GM12878 (cell line): ENCODE data around the gene TRIM39. TPM values are rescaled to one million over a fixed set of nuclear protein-coding genes. Genes with fewer than 3 reads are reported as not detected.

Experiments used
- ATAC-seq: fragments of 200-7000 bp; cut with Tn5 transposase; 3 replicates; pipeline ENCODE4 v1.9.1; 2020; ENCODE audit warnings: mild to moderate bottlenecking, moderate library complexity
- BruUV-seq: library from RNA; stranded (reverse); fragments of 400-500 nt; replicated peaks from 2 replicates; lab custom pipeline; 2021; lab: Mats Ljungman, UMichigan
- CTCF ChIA-PET: fragments of 300-600 bp; sonication (Branson Sonifier 250); formaldehyde crosslinking; extraction: SDS; loops from one replicate; lab custom pipeline; 2021; ENCODE audit warnings: inconsistent platforms; lab: Yijun Ruan, JAX
- POLR2A ChIA-PET: fragments of 350-600 bp; formaldehyde crosslinking; extraction: SDS; loops from one replicate; lab custom pipeline; 2021; ENCODE audit warnings: inconsistent platforms; lab: Charles Lee
- RAD21 ChIA-PET: fragments of 300-600 bp; sonication (Branson Sonifier 250); formaldehyde crosslinking; loops from one replicate; lab custom pipeline; 2023; ENCODE audit warnings: antibody characterized with exemption; ENCODE audit not compliant: unreplicated experiment; lab: Charles Lee
- SMC1A ChIA-PET: fragments of 300-600 bp; sonication (Branson Sonifier 250); formaldehyde crosslinking; loops from one replicate; lab custom pipeline; 2023; ENCODE audit not compliant: unreplicated experiment, uncharacterized antibody; lab: Charles Lee
- DNase-seq: peaks from one replicate; pipeline ENCODE4 v3.0.0-alpha.2; 2011; ENCODE audit warnings: low read depth, low spot score
- FAIRE-seq: peaks from 3 replicates; lab custom pipeline; 2011; peaks lifted over from hg19 to GRCh38; lab: Jason Lieb, UNC
- H2AFZ ChIP-seq: 2 replicates; pipeline ENCODE4 v1.6.0; 2011; ENCODE audit warnings: low read depth, low read length, control low read depth; ENCODE audit not compliant: control insufficient read depth
- H3K27ac ChIP-seq: 2 replicates; pipeline ENCODE4 v1.5.1; 2011; ENCODE audit warnings: control low read depth; ENCODE audit not compliant: control insufficient read depth, insufficient read depth
- H3K27me3 ChIP-seq, 2 experiments: replicated peaks in 1 of 2; 2 replicates each; pipeline versions ENCODE4 v1.6.0 to v1.6.1; 2011; ENCODE audit warnings: low read length in 1 of 2; ENCODE audit not compliant: control insufficient read depth in 2 of 2, insufficient read depth in 2 of 2
- H3K36me3 ChIP-seq, 2 experiments: 2 replicates each; pipeline ENCODE4 v1.5.1; 2011; ENCODE audit warnings: low read length in 1 of 2; ENCODE audit not compliant: control insufficient read depth in 2 of 2, insufficient read depth in 2 of 2
- H3K4me1 ChIP-seq: 2 replicates; pipeline ENCODE4 v1.6.1; 2011; ENCODE audit warnings: mild to moderate bottlenecking, low read length, moderate library complexity, mixed read lengths; ENCODE audit not compliant: control insufficient read depth, insufficient read depth
- H3K4me2 ChIP-seq: 2 replicates; pipeline ENCODE4 v1.6.0; 2011; ENCODE audit warnings: control low read depth; ENCODE audit not compliant: control insufficient read depth, insufficient read depth
- H3K4me3 ChIP-seq: fragments of 200-600 bp; sonication (generic); 2 replicates; pipeline ENCODE4 v1.5.1; 2016
- H3K79me2 ChIP-seq: 2 replicates; pipeline ENCODE4 v1.6.0; 2011; ENCODE audit warnings: low read length; ENCODE audit not compliant: control insufficient read depth, insufficient read depth
- H3K9ac ChIP-seq: 2 replicates; pipeline ENCODE4 v1.8.0; 2011; ENCODE audit warnings: low read length, control low read depth, mixed read lengths; ENCODE audit not compliant: control insufficient read depth, insufficient read depth
- H3K9me3 ChIP-seq: replicated peaks from 3 replicates; pipeline ENCODE4 v1.5.1; 2011; ENCODE audit warnings: mild to moderate bottlenecking, low read length; ENCODE audit not compliant: control insufficient read depth, insufficient read depth
- H4K20me1 ChIP-seq: 2 replicates; pipeline ENCODE4 v1.6.0; 2011; ENCODE audit not compliant: control insufficient read depth, insufficient read depth
- CREB1 ChIP-seq: IDR thresholded peaks from 2 replicates; pipeline ENCODE4 v1.6.1; 2012; ENCODE audit warnings: low read depth, mild to moderate bottlenecking, inconsistent platforms
- DPF2 ChIP-seq: fragments of 450-650 bp; IDR thresholded peaks from 2 replicates; pipeline ENCODE4 v1.6.1; 2017; ENCODE audit warnings: mild to moderate bottlenecking
- IRF4 ChIP-seq: IDR thresholded peaks from 2 replicates; pipeline ENCODE4 v1.6.1; 2011; ENCODE audit warnings: low read depth, low read length
- MXI1 ChIP-seq: fragments of 150-350 bp; IDR thresholded peaks from 2 replicates; pipeline ENCODE4 v1.6.1; 2011; ENCODE audit warnings: low read depth, mild to moderate bottlenecking, inconsistent platforms, low read length, improper control_type of control experiment
- MYB ChIP-seq: fragments of 150-350 bp; IDR thresholded peaks from 2 replicates; pipeline ENCODE4 v1.6.1; 2014; ENCODE audit warnings: mild to moderate bottlenecking, low read depth, low read length, borderline replicate concordance
- NR2F1 ChIP-seq: fragments of 450-650 bp; conservative IDR thresholded peaks from 2 replicates; pipeline ENCODE4 v1.6.1; 2017; ENCODE audit warnings: mild to moderate bottlenecking
- RBBP5 ChIP-seq: fragments of 200-600 bp; sonication (generic); conservative IDR thresholded peaks from 2 replicates; pipeline ENCODE4 v1.6.1; 2016
- SIX5 ChIP-seq: IDR thresholded peaks from 2 replicates; pipeline ENCODE4 v1.6.1; 2011; ENCODE audit warnings: mild to moderate bottlenecking, low read depth, low read length, moderate library complexity; ENCODE audit not compliant: severe bottlenecking
- SREBF2 ChIP-seq: IDR thresholded peaks from 2 replicates; pipeline ENCODE4 v1.6.1; 2012; ENCODE audit warnings: mild to moderate bottlenecking, low read length
- SRF ChIP-seq, 2 experiments: IDR thresholded peaks; 2 replicates each; pipeline ENCODE4 v1.6.1; 2011; ENCODE audit warnings: low read depth in 2 of 2, low read length in 2 of 2, mild to moderate bottlenecking in 1 of 2, moderate library complexity in 1 of 2
- TARDBP ChIP-seq: IDR thresholded peaks from 2 replicates; pipeline ENCODE4 v1.6.1; 2016; ENCODE audit warnings: borderline replicate concordance
- WRNIP1 ChIP-seq: IDR thresholded peaks from 2 replicates; pipeline ENCODE4 v1.6.1; 2011; ENCODE audit warnings: low read depth, low read length, improper control_type of control experiment, borderline replicate concordance
- WGBS: methylation state at CpG from one replicate; pipeline ENCODE4 v1.1.6; 2016; ENCODE audit warnings: low lambda C conversion rate; ENCODE audit not compliant: insufficient replicate concordance, insufficient coverage; ENCODE audit errors: missing lambda C conversion rate; 5-methylcytosine and 5-hydroxymethylcytosine counted together
- in situ Hi-C: fragments of 300-500 bp; cut with MboI; formaldehyde crosslinking; loops from 9 replicates; pipeline ENCODE4 v1.14.3; 2018; ENCODE audit warnings: mixed read lengths
- intact Hi-C: fragments of 100-400 bp; cut with micrococcal nuclease; formaldehyde crosslinking; loops from one replicate; pipeline ENCODE4 v1.14.2; 2022; ENCODE audit not compliant: unreplicated experiment
- polyA plus RNA-seq, 11 experiments: library from polyadenylated mRNA; depleted of rRNA in 4 of 11; unstranded in 6 of 11; stranded (reverse) in 5 of 11; fragments of >200 nt; fragmentation: Nextera tagmentation in 4 of 11; fragmentation: Illumina TruSeq in 1 of 11; extraction: Ambion mirVana in 4 of 11; extraction: Trizol in 1 of 11; gene quantifications; 1 replicate in 1 of 11; 2 replicates in 10 of 11; pipeline versions ENCODE4 v1.2.1 to v1.2.3, GENCODE V29; 2011 to 2016; ENCODE audit warnings: inconsistent platforms in 2 of 11, missing spikeins in 2 of 11, low read depth in 1 of 11
- total RNA-seq, 4 experiments: library from RNA; depleted of rRNA in 3 of 4; stranded (reverse); fragments of >200 nt in 3 of 4; fragmentation: Illumina TruSeq in 1 of 4; extraction: Trizol in 1 of 4; gene quantifications; 2 replicates each; pipeline versions ENCODE4 v1.2.1 to v1.2.3, GENCODE V29; 2013 to 2021
- TF ChIP-seq, protein P1 (sequence below): fragments of 450-650 bp; IDR thresholded peaks from 2 replicates; pipeline ENCODE4 v1.6.1; 2017; ENCODE audit warnings: mild to moderate bottlenecking, moderate library complexity
- TF ChIP-seq, protein P2 (sequence below): IDR thresholded peaks from 2 replicates; pipeline ENCODE4 v1.6.1; 2011; ENCODE audit warnings: borderline replicate concordance, low read depth, mild to moderate bottlenecking, moderate library complexity, low read length; ENCODE audit not compliant: insufficient read depth, poor library complexity, severe bottlenecking

TRIM39 gene
- total and polyA plus RNA-seq, 10 of the 15 experiments (the other 5 are each of a cell fraction or from before 2014, with no cell fraction given) = 3.0 to 11.9 (median 8.8) TPM

DNA sequence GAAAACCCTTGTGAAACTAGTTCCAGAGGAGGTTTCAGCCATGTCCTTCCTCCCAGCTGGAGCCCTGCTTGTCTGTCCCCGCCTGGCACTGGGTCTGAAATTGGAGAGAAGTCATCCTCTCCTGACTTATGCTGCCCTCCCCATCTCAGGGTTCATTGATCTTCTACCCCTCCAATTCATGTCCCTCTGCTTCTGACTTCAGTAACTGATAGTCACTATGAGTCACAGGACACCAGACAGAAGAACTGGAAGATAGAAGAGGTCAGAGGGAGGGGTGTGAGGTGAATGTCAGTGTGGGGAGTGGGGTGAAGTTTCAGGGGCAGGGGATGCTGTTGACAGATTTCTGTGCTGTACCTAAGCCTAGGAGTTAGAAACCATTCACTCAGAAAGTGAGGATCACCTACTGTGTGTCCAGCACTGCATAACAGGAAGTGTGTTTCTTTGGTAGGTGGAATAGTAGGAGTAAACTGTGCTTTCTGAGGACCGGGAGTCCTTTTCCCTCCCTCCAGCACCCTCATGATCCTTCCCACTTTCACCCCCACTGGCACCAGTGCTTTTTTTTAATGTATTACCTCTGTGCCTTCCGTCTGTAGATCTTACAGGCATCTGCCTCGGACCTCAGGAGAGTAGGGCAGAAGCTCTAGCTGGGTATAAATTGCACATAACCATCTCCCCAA lies 17.6 kb downstream of the TRIM39 start (continued):
- no peak for TF ChIP-seq SRF (IDR thresholded peaks at IDR 0.05; ENCODE audit: low read depth in 2 of 2, low read length in 2 of 2)
- no peak for TF ChIP-seq IRF4
- TF ChIP-seq DPF2 = no peak
- no peak for TF ChIP-seq TARDBP

DNA sequence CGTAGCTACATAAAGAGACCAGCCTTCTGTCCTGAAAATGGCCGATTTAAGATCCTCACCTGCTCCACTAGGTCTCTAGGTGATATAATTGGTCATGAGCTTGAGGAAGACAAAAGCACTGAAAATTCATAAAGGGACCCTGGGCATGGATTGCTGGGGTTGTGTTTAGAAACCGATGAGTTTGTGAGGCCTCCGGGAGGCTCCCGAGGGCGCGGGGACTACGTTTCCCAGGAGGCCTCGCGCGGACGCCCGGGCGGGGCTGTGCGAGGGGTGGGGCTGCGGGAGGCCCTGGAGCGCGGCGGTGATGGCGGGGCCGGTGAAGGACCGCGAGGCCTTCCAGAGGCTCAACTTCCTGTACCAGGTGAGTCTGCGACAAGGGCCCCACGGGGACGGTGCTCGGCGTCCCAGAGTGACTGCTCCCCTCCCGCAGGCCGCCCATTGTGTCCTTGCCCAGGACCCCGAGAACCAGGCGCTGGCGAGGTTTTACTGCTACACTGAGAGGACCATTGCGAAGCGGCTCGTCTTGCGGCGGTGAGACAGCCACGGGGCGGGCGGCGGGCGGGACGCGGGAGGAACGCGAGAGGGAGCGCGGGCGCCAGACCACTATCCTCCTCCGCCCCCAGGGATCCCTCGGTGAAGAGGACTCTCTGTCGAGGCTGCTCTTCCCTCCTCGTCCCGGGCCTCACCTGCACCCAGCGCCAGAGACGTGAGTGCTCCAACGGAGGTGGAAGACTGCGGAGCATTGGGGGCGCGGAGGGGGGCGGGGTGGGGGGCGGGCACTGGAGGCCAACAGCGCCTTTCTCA lies 18.3 kb downstream of the TRIM39 start, which contains the start of gene RPP21:
RPP21 (plus strand) TSS at position 289 of the 804 bp plus-strand sequence; CDS start at position 305, 16 bp downstream.
- peak within 1 kb of the TSS; percentile 66; the same call in 1 of the 2 replicates for H3K27ac ChIP-seq
- peak within 1 kb of the TSS; percentile 74 for H3K4me2 ChIP-seq
- intact Hi-C loops = loop anchor here (5.0 kb wide), 2 partner anchors 133 to 212 kb away; partner anchors contain the start of genes GNL1, PRR3 and TRIM26
- DNase-seq (no peak), FAIRE-seq (no peak), ATAC-seq (peak; percentile 99)
- peak within 1 kb of the TSS; percentile 95 for H2AFZ ChIP-seq
- H3K36me3 ChIP-seq = peaks cover 0 to 2% of the 10 kb centered on the region in 2 experiments; a peak in 2 of 4 replicates
- WGBS = 1% methylated on average over 61 of the region's 64 CpGs
- RAD21 ChIA-PET = interaction anchor here (0.9 kb wide), 1 partner anchor 14 kb away, joined by 3 read pairs; no protein-coding TSS in a partner anchor
- CTCF ChIA-PET = interaction anchor here (0.5 to 1.1 kb wide), 4 partner anchors 106 to 303 kb away, joined by 3 to 4 read pairs (median 3); no protein-coding TSS in a partner anchor
- peaks cover 13% of the 10 kb centered on the region for H3K4me1 ChIP-seq
- H3K9me3 ChIP-seq = no peaks in the 10 kb centered on the region
- H3K4me3 ChIP-seq = peak within 1 kb of the TSS; percentile 75
- in situ Hi-C loops = no loop called here
- H3K27me3 ChIP-seq = no peaks in the 10 kb centered on the region
- BruUV-seq = no TSS peak
- peak within 1 kb of the TSS; percentile 74 for H3K9ac ChIP-seq
- no peaks in the 10 kb centered on the region for H4K20me1 ChIP-seq
- POLR2A ChIA-PET = interaction anchor here (0.7 to 1.3 kb wide), 4 partner anchors 17 to 132 kb away, joined by 3 read pairs; partner anchors contain the start of genes TRIM26 and TRIM39
- SMC1A ChIA-PET = no interaction called here
- H3K79me2 ChIP-seq = no peaks in the 10 kb centered on the region
- TF ChIP-seq WRNIP1 (no peak), MXI1 (peak; percentile 77), NR2F1 (0 out of 2 replicates have a peak, but pooled peaks have one; percentile 19), MYB (0 out of 2 replicates have a peak, but pooled peaks have one; percentile 19), TARDBP (peak; percentile 75; the same call in 1 of the 2 replicates), SIX5 (peak; percentile 84), RBBP5 (no peak), SREBF2 (no peak), CREB1 (peak; percentile 60; the same call in 1 of the 2 replicates)
- TF ChIP-seq, protein P1, sequence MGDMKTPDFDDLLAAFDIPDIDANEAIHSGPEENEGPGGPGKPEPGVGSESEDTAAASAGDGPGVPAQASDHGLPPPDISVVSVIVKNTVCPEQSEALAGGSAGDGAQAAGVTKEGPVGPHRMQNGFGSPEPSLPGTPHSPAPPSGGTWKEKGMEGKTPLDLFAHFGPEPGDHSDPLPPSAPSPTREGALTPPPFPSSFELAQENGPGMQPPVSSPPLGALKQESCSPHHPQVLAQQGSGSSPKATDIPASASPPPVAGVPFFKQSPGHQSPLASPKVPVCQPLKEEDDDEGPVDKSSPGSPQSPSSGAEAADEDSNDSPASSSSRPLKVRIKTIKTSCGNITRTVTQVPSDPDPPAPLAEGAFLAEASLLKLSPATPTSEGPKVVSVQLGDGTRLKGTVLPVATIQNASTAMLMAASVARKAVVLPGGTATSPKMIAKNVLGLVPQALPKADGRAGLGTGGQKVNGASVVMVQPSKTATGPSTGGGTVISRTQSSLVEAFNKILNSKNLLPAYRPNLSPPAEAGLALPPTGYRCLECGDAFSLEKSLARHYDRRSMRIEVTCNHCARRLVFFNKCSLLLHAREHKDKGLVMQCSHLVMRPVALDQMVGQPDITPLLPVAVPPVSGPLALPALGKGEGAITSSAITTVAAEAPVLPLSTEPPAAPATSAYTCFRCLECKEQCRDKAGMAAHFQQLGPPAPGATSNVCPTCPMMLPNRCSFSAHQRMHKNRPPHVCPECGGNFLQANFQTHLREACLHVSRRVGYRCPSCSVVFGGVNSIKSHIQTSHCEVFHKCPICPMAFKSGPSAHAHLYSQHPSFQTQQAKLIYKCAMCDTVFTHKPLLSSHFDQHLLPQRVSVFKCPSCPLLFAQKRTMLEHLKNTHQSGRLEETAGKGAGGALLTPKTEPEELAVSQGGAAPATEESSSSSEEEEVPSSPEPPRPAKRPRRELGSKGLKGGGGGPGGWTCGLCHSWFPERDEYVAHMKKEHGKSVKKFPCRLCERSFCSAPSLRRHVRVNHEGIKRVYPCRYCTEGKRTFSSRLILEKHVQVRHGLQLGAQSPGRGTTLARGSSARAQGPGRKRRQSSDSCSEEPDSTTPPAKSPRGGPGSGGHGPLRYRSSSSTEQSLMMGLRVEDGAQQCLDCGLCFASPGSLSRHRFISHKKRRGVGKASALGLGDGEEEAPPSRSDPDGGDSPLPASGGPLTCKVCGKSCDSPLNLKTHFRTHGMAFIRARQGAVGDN = peak; percentile 72
- TF ChIP-seq, protein P2, sequence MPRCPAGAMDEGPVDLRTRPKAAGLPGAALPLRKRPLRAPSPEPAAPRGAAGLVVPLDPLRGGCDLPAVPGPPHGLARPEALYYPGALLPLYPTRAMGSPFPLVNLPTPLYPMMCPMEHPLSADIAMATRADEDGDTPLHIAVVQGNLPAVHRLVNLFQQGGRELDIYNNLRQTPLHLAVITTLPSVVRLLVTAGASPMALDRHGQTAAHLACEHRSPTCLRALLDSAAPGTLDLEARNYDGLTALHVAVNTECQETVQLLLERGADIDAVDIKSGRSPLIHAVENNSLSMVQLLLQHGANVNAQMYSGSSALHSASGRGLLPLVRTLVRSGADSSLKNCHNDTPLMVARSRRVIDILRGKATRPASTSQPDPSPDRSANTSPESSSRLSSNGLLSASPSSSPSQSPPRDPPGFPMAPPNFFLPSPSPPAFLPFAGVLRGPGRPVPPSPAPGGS = no peak
